ENCODE data around the gene ADGRL3.
"Not testable (repeated sequence)": the region's sequence is repeated elsewhere in the genome, so short reads cannot be mapped to it uniquely, and the experiment has no call there.

ADGRL3 gene

GRCh38 chr4:61841714-61842113 lies 641.6 kb downstream of the ADGRL3 start:
- H3K4me3 ChIP-seq (ENCODE audit: low read depth, low read length, poor library complexity, severe bottlenecking), result no peak overlapping the region
- no peaks in the 10 kb centered on the region for H3K9me3 ChIP-seq (ENCODE audit: low read length)

GRCh38 chr4:61851126-61851525 lies 651.0 kb downstream of the ADGRL3 start:
- H3K27me3 ChIP-seq (ENCODE audit: insufficient read depth, low read length), result no peaks in the 10 kb centered on the region
- no peak overlapping the region for H3K4me2 ChIP-seq (ENCODE audit: low read length)
- H3F3A ChIP-seq (ENCODE audit: insufficient read depth, low read length), result no peaks in the 10 kb centered on the region
- H3K9me2 ChIP-seq (ENCODE audit: low read depth, low read length), result no peaks in the 10 kb centered on the region
- no peak overlapping the region for H3K4me3 ChIP-seq (ENCODE audit: low read depth, low read length, poor library complexity, severe bottlenecking)
- H3K36me3 ChIP-seq (ENCODE audit: insufficient read depth, low read length), result no peaks in the 10 kb centered on the region
- no peaks in the 10 kb centered on the region for H4K20me1 ChIP-seq (ENCODE audit: insufficient read depth, low read length)
- H3K79me2 ChIP-seq (ENCODE audit: insufficient read depth, low read length), result no peaks in the 10 kb centered on the region
- H3K27ac ChIP-seq (ENCODE audit: low read depth, low read length, poor library complexity, severe bottlenecking), result no peak overlapping the region
- no peak overlapping the region for H2AFZ ChIP-seq (ENCODE audit: low read length)
- TF ChIP-seq EZH2 (IDR thresholded peaks at IDR 0.05; ENCODE audit: borderline replicate concordance, low read length) (no peak), CTCF (IDR thresholded peaks at IDR 0.05; ENCODE audit: low read length) (no peak)
- no peak overlapping the region for H3K9ac ChIP-seq (ENCODE audit: low read length)
- H3K4me1 ChIP-seq (ENCODE audit: insufficient read depth, low read length, severe bottlenecking), result no peaks in the 10 kb centered on the region
- H3K9me3 ChIP-seq (ENCODE audit: low read length), result no peaks in the 10 kb centered on the region

More at GRCh38 chr4:61841714-61842113, 641.6 kb downstream of the ADGRL3 start:
- no peak overlapping the region for H3K27ac ChIP-seq (ENCODE audit: low read depth, low read length, poor library complexity, severe bottlenecking)
- no peaks in the 10 kb centered on the region for H3F3A ChIP-seq (ENCODE audit: insufficient read depth, low read length)
- no peaks in the 10 kb centered on the region for H3K27me3 ChIP-seq (ENCODE audit: insufficient read depth, low read length)
- TF ChIP-seq CTCF (IDR thresholded peaks at IDR 0.05; ENCODE audit: low read length) (no peak), EZH2 (IDR thresholded peaks at IDR 0.05; ENCODE audit: borderline replicate concordance, low read length) (no peak)
- no peak overlapping the region for H3K9ac ChIP-seq (ENCODE audit: low read length)
- no peaks in the 10 kb centered on the region for H3K4me1 ChIP-seq (ENCODE audit: insufficient read depth, low read length, severe bottlenecking)
- H3K36me3 ChIP-seq (ENCODE audit: insufficient read depth, low read length), result no peaks in the 10 kb centered on the region
- H3K79me2 ChIP-seq (ENCODE audit: insufficient read depth, low read length), result no peaks in the 10 kb centered on the region
- no peak overlapping the region for H3K4me2 ChIP-seq (ENCODE audit: low read length)
- no peaks in the 10 kb centered on the region for H4K20me1 ChIP-seq (ENCODE audit: insufficient read depth, low read length)
- no peaks in the 10 kb centered on the region for H3K9me2 ChIP-seq (ENCODE audit: low read depth, low read length)
- H2AFZ ChIP-seq (ENCODE audit: low read length), result no peak overlapping the region

- not testable (repeated sequence) for H3K9me3 ChIP-seq (ENCODE audit: low read length); H3K9me2 ChIP-seq (ENCODE audit: low read depth, low read length); H3K4me1 ChIP-seq (ENCODE audit: insufficient read depth, low read length, severe bottlenecking); H3K36me3 ChIP-seq (ENCODE audit: insufficient read depth, low read length); H3K27ac ChIP-seq (ENCODE audit: low read depth, low read length, poor library complexity, severe bottlenecking); H3K27me3 ChIP-seq (ENCODE audit: insufficient read depth, low read length); H4K20me1 ChIP-seq (ENCODE audit: insufficient read depth, low read length); H3K9ac ChIP-seq (ENCODE audit: low read length); H2AFZ ChIP-seq (ENCODE audit: low read length); H3K79me2 ChIP-seq (ENCODE audit: insufficient read depth, low read length); H3F3A ChIP-seq (ENCODE audit: insufficient read depth, low read length); H3K4me2 ChIP-seq (ENCODE audit: low read length); H3K4me3 ChIP-seq (ENCODE audit: low read depth, low read length, poor library complexity, severe bottlenecking)
These were observed 652.0 kb downstream of the ADGRL3 start for GRCh38 chr4:61852105-61852504.

GRCh38 chr4:61853041-61853440 lies 652.9 kb downstream of the ADGRL3 start:
- no peaks in the 10 kb centered on the region for H4K20me1 ChIP-seq (ENCODE audit: insufficient read depth, low read length)
- H3K27me3 ChIP-seq (ENCODE audit: insufficient read depth, low read length), result no peaks in the 10 kb centered on the region
- no peaks in the 10 kb centered on the region for H3K9me3 ChIP-seq (ENCODE audit: low read length)
- H3K36me3 ChIP-seq (ENCODE audit: insufficient read depth, low read length), result no peaks in the 10 kb centered on the region
- H3K4me2 ChIP-seq (ENCODE audit: low read length), result no peak overlapping the region
- TF ChIP-seq CTCF (IDR thresholded peaks at IDR 0.05; ENCODE audit: low read length) (no peak), EZH2 (IDR thresholded peaks at IDR 0.05; ENCODE audit: borderline replicate concordance, low read length) (no peak)
- no peak overlapping the region for H3K27ac ChIP-seq (ENCODE audit: low read depth, low read length, poor library complexity, severe bottlenecking)
- no peaks in the 10 kb centered on the region for H3K79me2 ChIP-seq (ENCODE audit: insufficient read depth, low read length)
- H2AFZ ChIP-seq (ENCODE audit: low read length), result no peak overlapping the region
- no peaks in the 10 kb centered on the region for H3F3A ChIP-seq (ENCODE audit: insufficient read depth, low read length)
- H3K4me3 ChIP-seq (ENCODE audit: low read depth, low read length, poor library complexity, severe bottlenecking), result no peak overlapping the region
- no peak overlapping the region for H3K9ac ChIP-seq (ENCODE audit: low read length)
- H3K9me2 ChIP-seq (ENCODE audit: low read depth, low read length), result no peaks in the 10 kb centered on the region
- H3K4me1 ChIP-seq (ENCODE audit: insufficient read depth, low read length, severe bottlenecking), result no peaks in the 10 kb centered on the region

All from OCI-LY1 (cell line).